SU-DHL-6 (cell line): Measurements from ENCODE around the gene DPP3.

Experiments used
- CTCF ChIP-seq: fragments of 200-600 bp; sonication (generic); IDR thresholded peaks from one replicate; pipeline ENCODE4 v1.5.1; 2017; ENCODE audit warnings: antibody characterized with exemption, mild to moderate bottlenecking, low read length, moderate library complexity; ENCODE audit not compliant: insufficient read depth, poor library complexity, severe bottlenecking
- EZH2phosphoT487 ChIP-seq: fragments of 200-600 bp; sonication (generic), shearing (Covaris generic); conservative IDR thresholded peaks from 2 replicates; pipeline ENCODE4 v1.6.1; 2018; ENCODE audit warnings: mild to moderate bottlenecking, antibody characterized with exemption, low read length, moderate library complexity, mixed read lengths

- TF ChIP-seq CTCF (no peak), EZH2phosphoT487 (no peak)
Observed at GRCh38 chr11:66432597-66432996, 47.6 kb upstream of the DPP3 start.
